ENCODE results near the gene CEP68.
"Not testable (repeated sequence)": the region's sequence is repeated elsewhere in the genome, so short reads cannot be mapped to it uniquely, and the experiment has no call there.

CEP68 gene

GRCh38 chr2:65093211-65093610 lies 37.0 kb downstream of the CEP68 start:
- no peak for DNase-seq

- no peak for DNase-seq
Measured at GRCh38 chr2:65096948-65097347, 40.7 kb downstream of the CEP68 start.

- DNase-seq = no peak
Measured at GRCh38 chr2:65097844-65098243, 41.6 kb downstream of the CEP68 start.

DNA sequence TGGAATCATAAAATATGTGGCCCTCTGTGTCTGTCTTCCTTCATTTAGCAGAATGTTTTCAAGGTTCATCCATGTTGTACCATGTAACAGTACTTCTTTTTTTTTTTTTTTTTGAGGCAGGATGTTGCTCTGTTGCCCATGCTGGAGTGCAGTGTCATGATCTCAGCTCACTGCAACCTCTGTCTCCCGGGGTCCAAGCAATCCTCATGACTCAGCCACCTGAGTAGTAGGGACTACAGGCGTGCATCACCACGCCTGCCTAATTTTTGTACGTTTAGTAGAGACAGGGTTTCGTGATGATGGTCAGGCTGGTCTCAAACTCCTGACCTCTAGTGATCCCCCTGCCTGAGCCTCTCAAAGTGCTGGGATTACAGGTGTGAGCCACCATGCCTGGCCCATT lies 42.5 kb downstream of the CEP68 start:
- no peak for DNase-seq

DNA sequence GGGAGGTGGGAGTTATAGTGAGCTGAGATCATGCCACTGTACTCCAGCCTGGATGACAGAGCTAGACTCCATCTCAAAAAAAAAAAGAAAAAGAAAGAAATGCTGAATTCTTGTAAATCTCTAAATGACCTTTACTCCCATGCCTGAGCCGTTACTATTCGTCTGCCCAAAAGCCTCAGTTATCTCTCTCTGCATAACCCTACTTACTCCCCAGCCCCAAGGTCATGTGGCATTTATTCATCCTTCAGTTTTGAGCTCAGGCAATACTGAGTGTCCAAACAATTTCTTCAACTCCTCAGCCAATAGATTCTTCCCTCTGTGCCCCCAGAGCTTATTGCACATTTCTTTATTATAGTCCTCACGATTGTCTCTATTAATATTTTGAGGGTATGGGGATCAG lies 44.9 kb downstream of the CEP68 start:
- no peak for DNase-seq

GRCh38 chr2:65103013-65103715 lies 46.9 kb downstream of the CEP68 start:
- DNase-seq = no peak

DNA sequence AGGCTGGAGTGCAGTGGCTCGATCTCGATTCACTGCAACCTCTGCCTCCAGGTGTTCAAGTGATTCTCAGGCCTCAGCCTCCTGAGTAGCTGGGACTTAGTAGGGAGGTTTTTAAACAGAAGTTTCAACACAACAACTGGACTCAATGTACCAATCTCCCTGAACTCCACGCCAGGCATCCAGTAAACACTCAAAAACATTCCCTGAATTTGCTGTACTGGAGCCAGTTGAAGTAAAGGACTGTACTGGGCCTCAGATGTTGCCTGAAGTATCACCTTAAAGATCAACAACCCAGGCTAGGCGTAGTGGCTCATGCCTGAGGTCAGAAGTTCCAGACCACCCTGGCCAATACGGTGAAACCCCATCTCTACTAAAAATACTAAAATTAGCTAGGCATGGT lies 51.3 kb downstream of the CEP68 start:
- no peak for DNase-seq

- DNase-seq = no peak
Measured at GRCh38 chr2:65108780-65109179, 52.6 kb downstream of the CEP68 start.

- DNase-seq = no peak
Measured at GRCh38 chr2:65112633-65113032, 56.4 kb downstream of the CEP68 start.

- no peak for DNase-seq
Measured at GRCh38 chr2:65113229-65113628, 57.0 kb downstream of the CEP68 start.

DNA sequence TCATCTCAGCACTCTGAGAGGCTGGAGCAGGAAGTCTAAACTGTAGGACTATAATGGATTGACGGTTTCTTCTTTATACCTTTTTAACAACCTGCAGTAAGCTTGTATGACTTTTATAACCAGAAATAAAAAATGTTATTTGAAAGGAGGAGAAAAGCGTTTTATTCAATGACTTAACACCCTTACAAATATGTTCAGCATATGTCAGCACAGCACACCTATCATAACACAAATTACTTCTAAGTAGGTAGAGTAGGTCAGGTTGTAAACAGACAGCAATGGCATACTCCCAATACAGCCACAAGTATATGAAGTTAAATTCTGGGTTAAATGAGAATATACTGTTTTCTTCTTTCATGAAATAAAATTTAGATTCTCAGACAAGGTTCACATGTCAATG lies 57.6 kb downstream of the CEP68 start:
- no peak for DNase-seq

GRCh38 chr2:65114921-65115320 lies 58.7 kb downstream of the CEP68 start:
- no peak for DNase-seq

- DNase-seq = no peak
Measured at GRCh38 chr2:65116645-65117044, 60.4 kb downstream of the CEP68 start.

DNA sequence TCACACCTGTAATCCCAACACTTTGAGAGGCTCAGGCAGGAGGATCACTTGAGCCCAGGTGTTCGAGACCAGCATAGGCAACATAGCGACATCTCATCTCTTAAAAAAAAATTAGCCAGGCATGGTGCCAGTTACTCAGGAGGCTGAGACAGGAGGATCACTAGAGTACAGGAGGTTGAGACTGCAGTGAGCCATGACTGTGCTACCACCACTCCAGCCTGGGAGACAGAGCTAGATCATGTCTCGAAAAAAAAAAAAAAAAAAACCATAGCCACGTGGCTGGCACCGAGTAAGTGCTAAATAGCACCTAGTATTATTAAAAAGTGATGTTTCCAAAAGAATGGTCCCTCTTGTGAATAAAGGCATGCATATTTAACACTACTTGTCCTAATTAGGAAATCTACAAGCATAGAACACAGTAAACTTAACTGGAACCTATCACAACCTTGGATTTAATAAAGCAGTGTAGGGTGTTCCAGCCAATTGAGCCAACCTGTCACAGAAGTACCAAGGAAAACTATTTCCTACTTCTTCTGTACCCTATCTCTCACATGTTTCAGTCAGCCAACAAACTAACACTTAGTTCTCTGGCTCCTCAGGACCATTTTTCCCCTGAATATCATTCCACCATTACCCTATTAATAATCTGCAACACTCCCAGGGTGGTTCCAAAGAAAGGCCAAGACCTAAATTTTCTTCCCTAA lies 64.9 kb downstream of the CEP68 start:
- no peak for DNase-seq

- no peak for DNase-seq
Measured at GRCh38 chr2:65122313-65122712, 66.1 kb downstream of the CEP68 start.

- DNase-seq = not testable (repeated sequence)
Measured at GRCh38 chr2:65125457-65125856, 69.2 kb downstream of the CEP68 start.

DNA sequence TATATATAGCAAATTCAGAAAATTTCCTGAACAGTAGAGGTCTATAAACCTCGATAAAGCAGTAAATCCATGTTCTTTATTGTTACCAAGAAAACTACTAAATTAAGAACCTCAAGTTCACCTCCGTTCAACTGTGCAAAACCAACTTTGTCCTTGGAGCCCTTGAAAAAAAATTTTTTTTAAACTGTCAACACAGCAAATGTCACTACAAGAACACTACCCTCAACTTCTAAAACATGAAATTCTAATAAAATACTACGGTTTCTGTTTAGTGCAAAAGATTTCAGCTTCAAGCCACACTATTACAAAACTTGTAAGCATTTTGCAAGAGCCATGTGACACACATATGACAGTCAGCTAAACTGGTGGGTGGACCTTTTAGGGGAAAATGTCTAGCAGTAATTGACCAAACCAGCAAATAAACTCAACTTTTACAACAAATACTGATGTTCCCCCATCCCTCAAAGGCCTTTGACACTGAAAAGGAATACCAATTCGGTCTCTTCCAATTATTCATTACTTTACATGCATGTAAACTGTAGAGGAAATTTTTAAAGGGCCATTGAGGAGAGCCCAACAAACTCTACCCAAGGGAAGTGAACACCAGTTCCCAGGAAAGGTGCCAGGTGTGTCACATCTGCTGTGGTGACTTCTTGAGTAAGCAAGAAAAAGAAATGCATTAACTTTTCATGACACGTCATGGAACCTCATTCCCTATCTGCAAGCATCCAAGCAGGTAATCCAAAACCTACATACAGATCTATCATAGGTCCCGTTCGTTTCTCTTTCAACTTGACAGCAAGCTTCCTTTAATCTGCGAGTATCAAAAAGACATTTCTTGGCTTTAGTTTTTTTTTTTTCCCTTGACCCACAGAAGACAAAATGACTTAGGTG lies 72.3 kb downstream of the CEP68 start:
- DNase-seq = no peak

GRCh38 chr2:65129286-65129825 lies 73.1 kb downstream of the CEP68 start:
- DNase-seq = no peak

GRCh38 chr2:65129826-65130663 lies 73.8 kb downstream of the CEP68 start, which contains the start of gene RAB1A:
Gene RAB1A, minus strand, starts transcription at chr2:65130106. Its CDS starts 191 bp downstream, at chr2:65129915.
- DNase-seq = peak; percentile 96

DNA sequence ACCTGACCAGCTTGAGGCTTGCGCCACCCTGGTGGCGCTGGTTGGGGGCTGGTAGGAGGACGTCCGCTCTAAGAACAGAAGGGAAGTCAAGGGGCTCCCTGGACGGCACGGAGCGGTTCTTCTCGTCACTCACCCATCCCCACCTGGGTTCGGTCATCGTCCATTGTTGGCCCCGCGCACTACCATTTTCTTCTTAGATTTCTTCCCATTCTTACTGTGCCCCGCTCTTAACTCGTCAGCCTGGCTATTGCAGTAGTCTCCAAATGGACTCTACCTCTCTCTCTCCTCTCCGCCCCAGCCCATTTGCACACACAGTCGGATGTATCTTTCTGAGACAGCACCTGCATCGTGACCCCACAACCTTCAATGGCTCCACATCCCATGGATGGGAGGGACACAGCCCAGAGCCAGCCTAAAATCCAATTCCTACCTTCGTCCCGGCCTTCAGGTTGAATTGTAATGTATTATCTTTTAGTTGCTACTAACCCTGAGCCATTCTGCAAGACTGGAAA lies 74.5 kb downstream of the CEP68 start:
- peak; percentile 64 for DNase-seq

DNA sequence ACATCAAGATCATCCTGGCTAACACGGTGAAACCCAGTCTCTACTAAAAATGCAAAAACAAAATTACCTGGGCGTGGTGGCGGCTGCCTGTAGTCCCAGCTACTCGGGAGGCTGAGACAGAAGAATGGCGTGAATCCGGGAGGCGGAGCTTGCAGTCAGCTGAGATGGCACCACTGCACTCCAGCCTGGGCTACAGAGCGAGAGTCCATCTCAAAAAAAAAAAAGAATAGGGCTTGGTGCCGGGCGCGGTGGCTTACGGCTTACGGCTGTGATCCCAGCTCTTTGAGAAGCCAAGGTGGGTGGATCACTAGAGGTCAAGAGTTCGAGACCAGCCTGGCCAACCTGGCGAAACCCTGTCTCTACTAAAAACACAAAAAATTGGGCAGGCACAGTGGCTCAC lies 76.7 kb downstream of the CEP68 start:
- DNase-seq = not testable (repeated sequence)

- no peak for DNase-seq
Measured at GRCh38 chr2:65133626-65134025, 77.4 kb downstream of the CEP68 start.

Data from KG1 (cell line).